IPS-NIHi11 (cell line): Measurements from ENCODE around the gene ASPDH.

Experiments
- DNase-seq: peaks from one replicate; pipeline ENCODE4 v3.0.0; 2012; ENCODE audit warnings: mixed read lengths, low spot score

ASPDH gene

GRCh38 chr19:50513746-50514345 is at the start of gene ASPDH:
TSS of gene ASPDH (minus strand) at chr19:50513913. CDS start at chr19:50513823, 90 bp downstream.
- DNase-seq: no peak

- peak; percentile 1 for DNase-seq
Measured at GRCh38 chr19:50562996-50563395, 49.3 kb upstream of the ASPDH start.

GRCh38 chr19:50562329-50562728 is 48.6 kb upstream of the ASPDH start:
- DNase-seq: no peak

GRCh38 chr19:50559636-50560035 is 45.9 kb upstream of the ASPDH start:
- no peak for DNase-seq

GRCh38 chr19:50558449-50558848 is 44.7 kb upstream of the ASPDH start:
- no peak for DNase-seq

GRCh38 chr19:50558039-50558438 is 44.3 kb upstream of the ASPDH start:
- no peak for DNase-seq

- no peak for DNase-seq
Measured at GRCh38 chr19:50557009-50557613, 43.4 kb upstream of the ASPDH start.

- DNase-seq: peak; percentile 94
Measured at GRCh38 chr19:50556282-50557008, 42.7 kb upstream of the ASPDH start.

- no peak for DNase-seq
Measured at GRCh38 chr19:50555450-50556281, 42.0 kb upstream of the ASPDH start.

- no peak for DNase-seq
Measured at GRCh38 chr19:50555033-50555432, 41.3 kb upstream of the ASPDH start.

GRCh38 chr19:50554212-50554611 is 40.5 kb upstream of the ASPDH start:
- no peak for DNase-seq

GRCh38 chr19:50553134-50553703 is 39.5 kb upstream of the ASPDH start:
- no peak for DNase-seq

- DNase-seq: no peak
Measured at GRCh38 chr19:50552540-50552939, 38.8 kb upstream of the ASPDH start.

- no peak for DNase-seq
Measured at GRCh38 chr19:50551715-50552187, 38.0 kb upstream of the ASPDH start.

- DNase-seq: peak; percentile 19
Measured at GRCh38 chr19:50551034-50551714, 37.5 kb upstream of the ASPDH start.

GRCh38 chr19:50550594-50550966 is 36.9 kb upstream of the ASPDH start:
- DNase-seq: no peak

GRCh38 chr19:50549927-50550593 is 36.3 kb upstream of the ASPDH start:
- peak; percentile 4 for DNase-seq

GRCh38 chr19:50549059-50549926 is 35.6 kb upstream of the ASPDH start:
- DNase-seq: peak; percentile 4

- DNase-seq: peak; percentile 8
Measured at GRCh38 chr19:50548191-50549058, 34.7 kb upstream of the ASPDH start.
